HG02610 (cell line): ENCODE measurements around the gene PABPC1L.

Experiments
- ATAC-seq: cut with Tn5 transposase; IDR thresholded peaks from one replicate; pipeline ENCODE4 v1.9.1; 2021; ENCODE audit warnings: mild to moderate bottlenecking, moderate library complexity; ENCODE audit not compliant: unreplicated experiment

Gene PABPC1L

DNA sequence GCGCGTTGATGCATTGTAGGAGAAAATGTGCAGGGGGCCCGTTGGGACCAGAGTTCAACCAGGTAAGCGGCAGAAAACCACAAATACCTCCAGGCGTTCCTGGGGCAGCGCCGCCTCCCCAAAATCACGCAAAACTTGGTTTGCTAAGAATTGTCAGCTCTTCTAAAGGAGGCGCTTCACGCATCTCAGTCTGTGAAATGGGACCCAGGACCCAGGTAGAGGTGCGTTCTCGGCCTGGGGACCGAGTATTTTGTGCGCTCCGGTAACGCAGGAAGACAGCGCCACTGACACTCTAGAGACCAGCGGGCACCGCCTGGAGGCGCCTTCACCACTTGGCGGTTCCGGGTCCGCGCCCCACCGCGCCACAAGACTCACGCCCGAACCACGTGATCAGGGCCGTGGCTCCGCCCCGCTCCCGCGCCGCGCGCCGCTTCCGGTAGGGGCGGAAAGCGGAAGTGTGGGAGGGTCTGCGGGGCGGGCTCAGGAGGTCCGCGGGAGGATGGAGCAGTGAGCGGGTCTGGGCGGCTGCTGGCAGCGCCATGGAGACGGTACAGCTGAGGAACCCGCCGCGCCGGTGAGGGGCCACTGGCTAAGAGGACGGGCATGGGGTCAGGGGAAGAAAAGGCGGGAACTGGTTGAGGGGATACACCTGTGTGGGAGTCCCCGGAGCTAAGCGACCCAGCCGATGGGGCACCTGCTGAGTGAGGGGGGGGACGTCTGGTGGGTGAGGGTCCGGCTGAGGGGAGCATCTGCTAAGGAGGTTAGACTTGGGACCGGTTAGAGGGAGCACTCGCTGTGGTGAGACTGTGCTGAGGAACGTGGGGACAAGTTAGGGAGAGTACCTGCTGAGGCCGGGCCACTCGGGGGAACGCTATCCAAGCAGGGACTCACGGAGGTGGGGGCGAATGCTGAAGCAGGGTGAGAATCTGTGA, 56.4 kb downstream of the PABPC1L start, which contains the start of gene STK4:
Gene STK4 (plus strand): TSS at position 483 of the 932 bp plus-strand sequence. CDS start 57 bp downstream, at position 540.
- peak; percentile 67 for ATAC-seq

DNA sequence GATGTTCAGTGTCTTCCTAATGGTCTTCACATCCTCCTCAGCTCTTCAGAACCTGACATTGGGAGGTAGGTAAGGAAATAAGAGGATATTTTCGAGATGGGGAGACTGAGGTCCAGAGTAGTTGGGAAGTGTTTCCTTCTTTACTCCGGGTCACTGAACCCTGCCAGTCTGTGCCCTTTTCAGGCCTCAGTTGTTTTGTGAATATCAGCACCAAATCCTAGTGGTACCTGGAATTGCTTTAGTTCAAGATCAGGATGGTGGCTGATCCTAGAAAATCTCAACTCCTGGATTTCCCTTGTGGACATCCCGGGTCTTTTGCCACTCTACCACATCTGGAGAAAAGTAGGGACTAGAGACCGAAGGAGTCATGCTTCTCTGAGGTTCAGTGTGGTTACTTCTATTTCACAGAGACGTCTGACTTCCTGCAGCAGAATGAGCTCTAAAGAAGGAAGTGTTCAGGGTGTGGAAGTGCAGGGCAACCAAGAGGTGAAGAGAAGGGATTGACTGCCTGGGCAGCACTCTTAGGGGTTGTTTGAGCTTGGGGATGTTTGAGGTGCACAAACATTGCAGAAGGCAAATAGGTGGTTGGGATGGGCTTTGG, 57.4 kb downstream of the PABPC1L start:
- ATAC-seq, result peak; percentile 23

DNA sequence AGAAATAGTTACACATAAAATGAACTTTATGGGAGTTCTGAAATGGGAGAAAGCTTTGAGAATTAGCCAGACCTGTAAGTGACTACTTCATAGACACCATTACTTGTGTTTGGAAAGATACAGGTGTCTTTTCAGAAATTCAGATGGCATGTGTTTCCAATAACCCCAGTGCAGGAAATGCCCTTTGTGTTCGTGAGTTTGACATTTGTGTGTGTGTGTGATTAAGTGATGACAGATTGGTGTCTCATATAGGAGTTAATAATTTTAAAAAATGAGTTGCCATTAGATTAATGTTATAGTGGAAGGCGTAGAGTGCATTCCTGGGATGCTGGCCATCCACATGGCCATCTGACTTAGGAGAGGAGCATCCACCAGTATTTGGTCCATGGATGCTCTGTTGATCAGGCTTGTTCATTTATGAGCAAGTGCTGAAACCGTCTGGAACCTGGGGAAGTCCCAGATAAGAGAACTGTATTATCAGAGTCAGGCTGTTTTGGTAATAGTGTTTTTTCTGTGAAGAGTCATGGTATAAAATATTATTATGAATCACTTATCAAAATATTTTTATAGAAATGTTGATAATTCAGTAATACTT, 59.5 kb downstream of the PABPC1L start:
- no peak for ATAC-seq

DNA sequence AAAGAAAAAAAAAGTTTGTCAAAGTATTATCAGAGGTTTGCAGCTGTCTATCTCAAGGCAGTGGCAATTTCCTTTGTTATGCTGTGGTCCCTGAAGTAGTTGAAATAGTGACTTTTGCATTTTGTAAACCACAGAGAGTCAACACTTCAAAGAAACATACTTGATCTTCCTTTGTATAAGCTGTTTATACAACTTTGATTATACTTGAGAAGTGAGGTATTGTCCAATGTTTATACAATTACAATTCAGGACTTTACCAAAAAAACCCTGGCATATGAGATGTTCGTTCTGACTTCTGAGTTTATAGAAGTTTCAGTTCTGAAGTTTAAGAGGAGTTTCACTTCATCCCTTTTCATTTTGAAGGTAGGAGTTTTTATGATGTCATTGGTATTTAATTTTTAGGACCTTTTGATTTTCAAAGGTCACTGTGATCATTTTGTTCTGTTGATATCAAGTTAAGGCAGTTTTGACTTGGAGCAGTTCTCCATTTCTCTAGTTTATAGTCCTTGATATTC, 60.4 kb downstream of the PABPC1L start:
- no peak for ATAC-seq

DNA sequence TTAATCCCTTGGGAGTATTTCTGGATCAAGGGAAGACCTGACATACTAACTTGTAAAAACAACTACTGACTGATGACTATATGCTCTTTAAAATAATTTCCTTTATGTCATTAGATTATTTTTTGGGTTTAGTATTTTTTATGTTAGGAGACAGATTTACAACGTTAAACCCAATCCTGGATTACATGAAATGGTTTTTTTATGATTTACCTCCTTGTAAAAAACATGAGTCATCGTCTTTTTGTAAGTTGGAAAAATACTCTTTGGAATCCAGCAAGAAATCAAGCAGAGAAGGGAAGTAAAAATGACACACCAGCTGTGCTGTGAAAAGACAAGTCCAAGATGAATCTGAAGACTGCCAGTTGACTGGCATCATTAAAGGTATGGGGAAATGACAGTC, 63.2 kb downstream of the PABPC1L start:
- ATAC-seq, result no peak

DNA sequence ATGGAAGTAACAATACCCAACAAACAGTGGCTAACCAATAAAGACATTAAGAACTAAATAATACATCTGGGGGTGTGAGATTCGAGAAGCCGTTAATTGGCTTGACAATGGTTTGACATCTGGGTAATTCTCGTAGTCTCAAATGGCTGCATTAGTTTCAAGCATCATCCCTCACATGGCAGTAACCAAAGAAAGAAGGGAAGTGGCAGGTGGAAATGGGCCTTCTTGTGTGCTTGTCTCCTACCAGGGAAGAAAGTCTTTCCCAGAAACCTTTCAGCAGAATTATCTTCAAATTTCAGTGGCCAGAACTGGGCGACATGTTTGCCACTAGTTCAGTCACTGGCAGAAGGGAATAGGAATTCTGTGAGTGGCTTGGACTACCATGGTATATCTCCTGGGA, 66.8 kb downstream of the PABPC1L start:
- ATAC-seq, result no peak

DNA sequence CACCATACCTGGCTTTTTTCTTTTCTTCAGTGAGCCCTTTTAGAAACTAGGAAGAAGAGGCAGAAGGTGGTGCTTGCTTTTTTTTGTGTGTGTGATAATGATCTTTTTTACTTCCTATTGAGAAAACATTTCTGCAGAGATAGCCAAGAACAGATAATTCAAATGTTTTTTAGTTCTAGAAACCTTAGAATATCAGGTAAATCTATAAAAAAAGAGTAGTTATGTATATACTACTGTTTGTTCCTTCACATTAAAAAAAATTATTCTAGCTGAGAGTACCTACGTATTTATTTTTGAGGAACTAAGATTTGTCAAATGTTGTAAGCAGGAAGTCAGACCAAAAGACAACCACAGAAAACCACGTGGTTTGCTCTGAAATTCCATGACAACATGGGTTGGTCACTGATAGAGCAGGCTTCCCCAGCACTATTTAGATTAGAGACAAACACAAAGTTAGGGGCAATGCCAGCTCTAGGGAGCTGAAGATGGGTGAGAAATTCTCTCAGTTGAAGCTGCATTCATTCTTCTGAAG, 69.3 kb downstream of the PABPC1L start:
- ATAC-seq, result peak; percentile 85

DNA sequence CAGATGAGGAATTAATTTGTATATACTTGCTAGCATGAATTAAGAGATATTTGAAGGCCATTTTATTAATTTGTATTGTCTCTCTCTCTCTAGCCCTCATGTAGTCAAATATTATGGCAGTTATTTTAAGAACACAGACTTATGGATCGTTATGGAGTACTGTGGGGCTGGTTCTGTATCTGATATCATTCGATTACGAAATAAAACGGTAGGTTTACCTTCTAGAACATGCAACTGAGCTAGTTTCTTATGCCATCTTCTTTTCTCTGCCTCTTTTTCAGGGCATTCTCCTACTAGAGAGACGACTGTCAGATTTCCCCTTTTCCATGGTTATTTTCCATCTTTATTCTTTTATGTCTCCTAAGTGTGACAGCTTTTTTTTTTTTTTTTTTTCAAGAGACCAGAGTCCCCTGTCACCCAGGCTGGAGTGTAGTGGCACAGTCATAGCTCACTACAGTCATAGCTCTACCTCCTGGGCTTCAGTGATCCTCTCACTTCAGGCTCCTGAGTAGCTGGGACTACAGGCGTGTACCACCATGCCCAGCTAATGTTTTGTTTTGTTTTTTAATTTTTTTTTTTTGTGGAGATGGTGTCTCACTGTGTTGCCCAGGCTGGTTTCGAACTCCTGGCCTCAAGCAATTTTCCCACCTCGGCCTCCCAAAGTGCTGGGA, 72.0 kb downstream of the PABPC1L start:
- no peak for ATAC-seq

DNA sequence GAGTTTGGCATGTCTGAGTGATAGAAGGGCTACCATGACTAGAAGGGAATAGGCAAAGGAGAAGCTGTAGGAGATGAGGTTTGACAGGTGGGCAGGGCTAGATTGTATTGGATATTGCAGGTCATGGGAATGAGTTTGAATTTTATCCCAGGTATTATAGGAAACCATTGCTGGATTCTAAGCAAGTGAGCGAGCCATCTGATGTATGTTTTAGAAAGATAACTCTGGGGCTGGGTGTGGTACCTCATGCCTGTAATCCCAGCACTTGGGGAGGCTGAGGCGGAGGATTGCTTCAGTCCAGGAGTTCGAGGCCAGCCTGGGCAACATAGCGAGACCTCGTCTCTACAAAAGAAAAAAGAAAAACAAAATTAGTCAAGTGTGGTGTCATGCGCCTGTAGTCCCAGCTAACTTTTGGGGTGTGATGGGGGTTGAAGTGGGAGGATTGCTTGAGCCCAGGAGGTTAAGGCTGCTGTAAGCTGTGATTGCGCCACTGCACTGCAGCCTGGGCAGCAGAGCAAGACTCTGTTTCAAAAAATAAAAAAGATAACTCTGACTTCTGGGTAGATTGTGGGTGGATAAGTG, 73.3 kb downstream of the PABPC1L start:
- ATAC-seq, result no peak

DNA sequence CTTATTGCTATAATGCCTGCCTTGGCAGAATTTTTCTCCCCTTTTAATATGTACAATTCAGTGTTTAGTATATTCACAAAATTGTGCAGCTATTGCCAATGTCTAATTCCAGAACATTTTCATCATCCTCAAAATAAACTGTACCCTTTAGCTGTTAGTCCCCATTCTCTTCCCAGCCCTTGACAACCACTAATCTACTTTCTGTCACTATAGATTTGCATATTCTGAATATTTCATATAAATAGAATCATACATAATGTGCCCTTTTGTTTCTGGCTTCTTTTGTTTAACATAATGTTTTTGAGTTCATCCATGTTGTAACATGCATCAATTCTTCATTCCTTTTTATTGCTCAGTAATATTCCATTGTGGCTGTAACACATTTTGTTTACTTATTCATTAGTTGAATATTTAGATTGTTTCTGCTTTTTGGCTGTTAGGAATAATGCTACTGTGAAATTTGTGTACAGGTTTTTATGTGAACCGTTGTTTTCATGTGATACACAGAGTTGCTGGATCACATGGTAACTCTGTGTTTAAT, 78.8 kb downstream of the PABPC1L start:
- ATAC-seq, result no peak
